IMR-90 (cell line): ENCODE results near the gene ZFR. TPM values are rescaled to one million over a fixed set of nuclear protein-coding genes. Genes with fewer than 3 reads are reported as not detected.

ENCODE experiments used
- ATAC-seq: fragments of 200-7000 bp; cut with Tn5 transposase; 2 replicates; pipeline ENCODE4 v1.9.1; 2020; ENCODE audit warnings: low read depth, mild to moderate bottlenecking, moderate library complexity
- BruUV-seq: library from RNA; stranded (reverse); fragments of 400-500 nt; replicated peaks from 2 replicates; lab custom pipeline; 2021; lab: Mats Ljungman, UMichigan
- CTCF ChIA-PET: fragments of 300-600 bp; formaldehyde crosslinking; extraction: SDS; loops from one replicate; lab custom pipeline; 2021; ENCODE audit warnings: antibody characterized with exemption; lab: Yijun Ruan, JAX
- POLR2A ChIA-PET: fragments of 300-600 bp; sonication (Branson Sonifier 250); formaldehyde crosslinking; loops from one replicate; lab custom pipeline; 2022; ENCODE audit warnings: antibody characterized with exemption; ENCODE audit not compliant: unreplicated experiment; lab: Charles Lee
- DNase-seq: peaks from one replicate; pipeline ENCODE4 v3.0.0; 2013
- H2AFZ ChIP-seq: replicated peaks from 2 replicates; pipeline ENCODE3; 2013; ENCODE audit warnings: low read length, mild to moderate bottlenecking; ENCODE audit not compliant: poor library complexity
- H2AK5ac ChIP-seq: 2 replicates; pipeline ENCODE4 v1.6.1; 2013; ENCODE audit warnings: low read depth, low read length, inconsistent platforms
- H2AK9ac ChIP-seq: replicated peaks from 2 replicates; pipeline ENCODE3; 2013; ENCODE audit warnings: mild to moderate bottlenecking, low read depth, low read length, moderate library complexity; ENCODE audit not compliant: poor library complexity
- H2BK120ac ChIP-seq: 2 replicates; pipeline ENCODE4 v1.6.1; 2013; ENCODE audit warnings: low read depth, low read length, inconsistent platforms
- H2BK15ac ChIP-seq: 3 replicates; pipeline ENCODE4 v1.6.1; 2013; ENCODE audit warnings: low read depth, low read length, inconsistent platforms
- H2BK20ac ChIP-seq: 2 replicates; pipeline ENCODE4 v1.6.1; 2013; ENCODE audit warnings: low read depth, mild to moderate bottlenecking, inconsistent platforms, low read length, moderate library complexity
- H2BK5ac ChIP-seq: 2 replicates; pipeline ENCODE4 v1.6.1; 2013; ENCODE audit warnings: mild to moderate bottlenecking, low read depth, low read length, inconsistent platforms; ENCODE audit not compliant: poor library complexity, severe bottlenecking
- H3K14ac ChIP-seq: replicated peaks from 2 replicates; pipeline ENCODE4 v1.6.1; 2013; ENCODE audit warnings: low read depth, low read length, inconsistent platforms
- H3K18ac ChIP-seq: 2 replicates; pipeline ENCODE4 v1.6.1; 2013; ENCODE audit warnings: low read depth, low read length, control low read depth
- H3K23ac ChIP-seq: 2 replicates; pipeline ENCODE4 v1.6.1; 2013; ENCODE audit warnings: low read depth, low read length, inconsistent platforms
- H3K27ac ChIP-seq: 2 replicates; pipeline ENCODE4 v1.5.1; 2013; ENCODE audit warnings: mild to moderate bottlenecking, control low read depth, low read length; ENCODE audit not compliant: insufficient read depth
- H3K27me3 ChIP-seq: 2 replicates; pipeline ENCODE4 v1.6.1; 2013; ENCODE audit warnings: low read length; ENCODE audit not compliant: control insufficient read depth, insufficient read depth
- H3K36me3 ChIP-seq: 2 replicates; pipeline ENCODE4 v1.6.1; 2013; ENCODE audit warnings: low read length, mixed read lengths; ENCODE audit not compliant: control insufficient read depth, insufficient read depth
- H3K4ac ChIP-seq: 2 replicates; pipeline ENCODE4 v1.6.1; 2013; ENCODE audit warnings: low read depth, low read length, inconsistent platforms
- H3K4me1 ChIP-seq: 2 replicates; pipeline ENCODE4 v1.6.1; 2013; ENCODE audit warnings: low read length, mixed read lengths; ENCODE audit not compliant: control insufficient read depth, insufficient read depth
- H3K4me2 ChIP-seq: 2 replicates; pipeline ENCODE4 v1.6.1; 2013; ENCODE audit warnings: low read depth, mild to moderate bottlenecking, control low read depth, low read length, moderate library complexity
- H3K4me3 ChIP-seq: 2 replicates; pipeline ENCODE4 v1.5.1; 2013; ENCODE audit warnings: low read depth, mild to moderate bottlenecking, control low read depth, low read length, moderate library complexity; ENCODE audit not compliant: insufficient read depth
- H3K56ac ChIP-seq: 2 replicates; pipeline ENCODE4 v1.6.1; 2013; ENCODE audit warnings: low read length, inconsistent platforms; ENCODE audit not compliant: insufficient read depth; ENCODE audit errors: extremely low read depth
- H3K79me1 ChIP-seq, 2 experiments: 2 replicates each; pipeline ENCODE4 v1.6.1; 2013; ENCODE audit warnings: low read length in 2 of 2, inconsistent platforms in 1 of 2, low read depth in 1 of 2
- H3K9ac ChIP-seq: 2 replicates; pipeline ENCODE4 v1.6.1; 2013; ENCODE audit warnings: low read depth, low read length, control low read depth
- H3K9me1 ChIP-seq: 2 replicates; pipeline ENCODE4 v1.6.1; 2013; ENCODE audit warnings: low read length, inconsistent platforms; ENCODE audit not compliant: insufficient read depth
- H3K9me3 ChIP-seq: 2 replicates; pipeline ENCODE4 v1.6.1; 2013; ENCODE audit warnings: low read length; ENCODE audit not compliant: control insufficient read depth, insufficient read depth
- H4K20me1 ChIP-seq: 2 replicates; pipeline ENCODE4 v1.6.1; 2013; ENCODE audit warnings: low read length, inconsistent platforms; ENCODE audit not compliant: insufficient read depth
- H4K5ac ChIP-seq: 2 replicates; pipeline ENCODE4 v1.6.1; 2013; ENCODE audit warnings: mild to moderate bottlenecking, low read depth, low read length, control low read depth
- H4K8ac ChIP-seq, 2 experiments: 2 replicates each; pipeline ENCODE4 v1.6.1; 2013; ENCODE audit warnings: low read depth in 2 of 2, low read length in 2 of 2, control low read depth in 1 of 2, inconsistent platforms in 1 of 2
- H4K91ac ChIP-seq: 2 replicates; pipeline ENCODE4 v1.6.1; 2013; ENCODE audit warnings: low read depth, low read length, inconsistent platforms; ENCODE audit not compliant: insufficient read depth
- BHLHE40 ChIP-seq: fragments of 150-350 bp; IDR thresholded peaks from 2 replicates; pipeline ENCODE4 v1.6.1; 2016; ENCODE audit warnings: mild to moderate bottlenecking, low read depth, low read length
- CHD1 ChIP-seq: IDR thresholded peaks from 2 replicates; pipeline ENCODE4 v1.6.1; 2012; ENCODE audit warnings: low read depth, low read length, improper control_type of control experiment
- NFE2L2 ChIP-seq: fragments of 150-350 bp; IDR thresholded peaks from 2 replicates; pipeline ENCODE4 v1.6.1; 2016; ENCODE audit warnings: low read depth, mild to moderate bottlenecking, low read length
- POLR2A ChIP-seq: IDR thresholded peaks from 2 replicates; pipeline ENCODE4 v1.6.1; 2012; ENCODE audit warnings: mild to moderate bottlenecking, low read depth, low read length
- RAD21 ChIP-seq: IDR thresholded peaks from 2 replicates; pipeline ENCODE4 v1.6.1; 2012; ENCODE audit warnings: low read length, improper control_type of control experiment
- SMC3 ChIP-seq: fragments of 150-350 bp; IDR thresholded peaks from 2 replicates; pipeline ENCODE4 v1.6.1; 2016; ENCODE audit warnings: low read depth, mild to moderate bottlenecking, antibody characterized with exemption, low read length, moderate library complexity
- WGBS, 2 experiments: methylation state at CpG; one replicate each; pipeline versions ENCODE4 v1.1.5 to v1.1.7; 2013; ENCODE audit warnings: missing lambda C conversion rate in 2 of 2; ENCODE audit not compliant: insufficient read length in 1 of 2; ENCODE audit errors: extremely low coverage in 2 of 2; 5-methylcytosine and 5-hydroxymethylcytosine counted together
- dilution Hi-C: fragments of 300-500 bp; cut with HindIII; formaldehyde crosslinking; loops from one replicate; pipeline ENCODE4 v1.14.3; 2018; ENCODE audit warnings: low sequenced_read_pairs; ENCODE audit not compliant: unreplicated experiment
- in situ Hi-C: fragments of 300-500 bp; cut with MboI; formaldehyde crosslinking; loops from 3 replicates; pipeline ENCODE4 v1.14.3; 2019; ENCODE audit warnings: low sequenced_read_pairs, inconsistent platforms, mixed read lengths
- intact Hi-C: fragments of 100-400 bp; cut with micrococcal nuclease; formaldehyde crosslinking; loops from 2 replicates; pipeline ENCODE4 v1.10.0; 2022
- polyA plus RNA-seq, 3 experiments: library from polyadenylated mRNA; depleted of rRNA; stranded (reverse); fragments of >200 nt; gene quantifications; 2 replicates each; pipeline ENCODE4 v1.2.3, GENCODE V29; 2012; ENCODE audit warnings: low replicate concordance in 1 of 3
- total RNA-seq: library from RNA; depleted of rRNA; stranded (reverse); fragments of >200 nt; gene quantifications from 2 replicates; pipeline ENCODE4 v1.2.3, GENCODE V29; 2012

The ZFR gene
- total and polyA plus RNA-seq, 2 of the 4 experiments (the other 2 are of a cell fraction) = 30.4 to 81.4 TPM

DNA sequence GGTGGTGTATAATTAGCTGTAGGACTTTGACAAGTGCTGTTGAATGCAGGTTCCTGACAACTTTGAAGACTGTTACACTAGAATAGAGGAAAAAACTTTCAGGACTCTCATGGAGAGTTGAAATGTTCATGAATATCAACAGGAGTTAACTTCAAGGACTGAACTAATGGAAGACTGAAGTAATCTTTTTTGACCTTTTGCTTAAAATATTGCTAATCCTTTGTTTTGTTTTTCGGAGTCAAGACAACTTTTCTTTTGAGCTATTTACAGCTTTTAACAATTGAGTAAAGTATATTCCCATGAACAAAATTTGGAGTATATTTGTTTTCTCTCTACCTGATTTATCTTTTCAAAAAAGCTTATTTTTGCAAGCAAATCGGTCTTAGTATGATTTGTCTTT is 97.7 kb downstream of the ZFR start:
- in situ Hi-C loops (no loop called here), dilution Hi-C loops (no loop called here), intact Hi-C loops (no loop called here)
- Histone ChIP-seq H2AFZ (no peak overlapping the region), H3K56ac (no peak overlapping the region), H2AK9ac (no peak overlapping the region), H3K18ac (no peak overlapping the region), H2BK120ac (no peak overlapping the region), H3K27ac (no peak overlapping the region), H3K9me3 (peaks cover 6% of the 10 kb centered on the region; the same call in 1 of the 2 replicates), H4K20me1 (no peaks in the 10 kb centered on the region), H3K9me1 (no peaks in the 10 kb centered on the region), H4K5ac (no peak overlapping the region), H3K9ac (no peak overlapping the region), H2BK20ac (no peak overlapping the region), H3K14ac (no peak overlapping the region), H2BK15ac (no peak overlapping the region), H3K23ac (no peak overlapping the region), H3K27me3 (no peaks in the 10 kb centered on the region), H3K79me1 (no peaks in the 10 kb centered on the region), H4K8ac (no peak overlapping the region), H3K4me3 (no peak overlapping the region), H3K4me2 (no peak overlapping the region), H3K4ac (no peak overlapping the region), H3K4me1 (no peaks in the 10 kb centered on the region), H4K91ac (no peak overlapping the region), H2BK5ac (no peak overlapping the region), H3K36me3 (no peaks in the 10 kb centered on the region), H2AK5ac (no peak overlapping the region)
- ATAC-seq (no peak), DNase-seq (no peak)
- POLR2A ChIA-PET = no interaction called here
- CTCF ChIA-PET = interaction anchor here (0.6 to 1.8 kb wide), 2 partner anchors 33 to 59 kb away, joined by 3 read pairs; no protein-coding TSS in a partner anchor
- no CpG with 5 or more reads among the region's 2 CpGs for WGBS, 2 experiments
- TF ChIP-seq SMC3 (no peak), NFE2L2 (no peak), POLR2A (no peak), BHLHE40 (no peak), CHD1 (no peak), RAD21 (no peak)
- no TSS peak for BruUV-seq
